ENCODE data around the gene DGKE. TPM values are rescaled to one million over a fixed set of nuclear protein-coding genes. Genes with fewer than 3 reads are reported as not detected.

The DGKE gene
- total RNA-seq, 2 donors from 2014 or later, result 29.8 to 30.0 TPM

DNA sequence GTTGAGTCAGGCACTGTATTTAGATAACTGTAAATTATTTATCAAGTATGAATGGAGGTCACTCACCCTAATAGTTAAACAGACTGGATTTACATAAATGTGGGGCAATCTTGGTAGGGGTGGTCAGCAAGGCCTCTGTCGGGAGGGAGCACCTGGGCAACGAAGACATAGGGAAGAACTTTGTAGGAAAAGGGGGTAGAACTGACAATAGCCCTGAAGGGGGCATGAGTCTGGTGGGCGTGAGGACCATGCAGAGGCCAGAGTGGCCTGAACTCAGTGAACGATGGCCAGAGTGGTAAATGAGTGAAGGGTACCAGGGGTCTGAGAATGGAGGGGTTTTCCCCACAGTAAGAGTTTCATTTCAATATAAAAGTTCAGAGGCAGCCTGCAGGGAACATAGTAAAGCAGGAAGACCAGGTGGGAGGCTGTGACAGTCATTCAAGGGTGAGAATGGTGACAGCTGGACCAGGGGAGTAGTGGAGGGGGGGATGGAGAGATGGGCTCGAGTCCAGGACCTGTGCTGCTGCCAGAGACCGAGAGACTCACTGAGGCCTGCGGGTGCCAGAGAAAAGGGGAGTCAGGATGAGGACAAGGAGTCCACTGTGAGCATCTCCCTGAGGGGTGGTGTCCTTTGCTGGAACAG lies 3.1 kb upstream of the DGKE start:
- DNase-seq (ENCODE audit: low spot score in 2 of 2), result no peak
- H3K36me3 Mint-ChIP-seq, result peaks cover 13 to 25% of the 10 kb centered on the region in 2 donors
- peak overlapping the region in 1 of 2 donors; percentile 31 for H3K27ac Mint-ChIP-seq
- no peaks in the 10 kb centered on the region for H3K9me3 Mint-ChIP-seq
- ATAC-seq, result no peak

DNA sequence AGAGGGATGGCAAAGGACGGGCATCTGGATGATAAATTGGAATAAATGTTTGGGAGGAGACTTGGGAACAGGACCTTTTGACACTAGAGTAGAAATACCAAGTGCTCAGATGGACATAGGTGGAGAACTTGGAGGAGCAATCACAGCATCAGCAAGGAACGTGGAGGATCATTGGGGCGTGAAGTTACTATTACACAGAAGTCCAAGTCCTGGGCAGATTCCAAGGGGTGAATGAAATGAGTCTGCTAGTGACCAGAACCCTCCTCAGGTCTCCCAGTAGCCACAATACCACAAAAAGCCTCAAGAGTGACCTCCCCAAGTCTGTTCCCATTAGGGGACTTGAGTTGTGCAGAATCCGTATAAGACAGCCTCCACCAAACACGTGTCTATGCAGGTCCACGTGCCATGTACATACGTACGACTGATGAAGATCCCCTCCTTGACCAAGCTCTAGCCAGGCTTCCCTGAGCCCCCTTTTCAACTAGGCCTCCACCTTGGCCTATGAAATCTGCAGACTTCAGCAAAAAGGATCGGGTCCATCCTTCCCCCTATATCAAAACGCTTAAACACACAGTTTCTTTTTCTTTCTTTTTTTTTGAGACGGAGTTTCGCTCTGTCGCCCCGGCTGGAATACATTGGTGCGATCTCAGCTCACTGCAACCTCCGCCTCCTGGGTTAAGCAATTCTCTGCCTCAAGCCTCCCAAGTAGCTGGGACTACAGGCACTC lies 2.4 kb upstream of the DGKE start:
- Mint-ChIP-seq H3K9me3 (no peaks in the 10 kb centered on the region), H3K27ac (peak overlapping the region in 1 of 2 donors; percentile 31), H3K36me3 (peaks cover 16 to 28% of the 10 kb centered on the region in 2 donors)
- ATAC-seq, result no peak
- no peak for DNase-seq (ENCODE audit: low spot score in 2 of 2)

DNA sequence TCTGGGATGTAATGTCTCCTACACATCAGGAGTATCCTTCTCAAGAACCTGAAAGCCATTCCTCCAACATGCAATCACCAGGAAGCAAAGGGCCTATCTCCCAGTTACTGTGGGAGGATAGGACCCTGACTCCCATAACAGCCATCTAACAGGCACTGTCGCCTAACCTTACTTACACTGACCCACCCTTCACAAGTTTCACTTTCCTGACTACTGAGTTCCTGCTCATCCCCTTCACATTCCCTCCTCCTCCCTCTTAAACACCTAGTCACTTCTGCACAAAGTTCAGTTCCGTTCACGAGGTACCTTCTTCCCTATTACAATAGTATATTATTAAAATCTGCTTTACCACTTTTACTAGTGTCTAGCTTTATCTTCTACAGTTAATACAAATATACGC lies 1.5 kb upstream of the DGKE start:
- DNase-seq (ENCODE audit: low spot score in 2 of 2) (no peak), ATAC-seq (no peak)
- peak overlapping the region in 1 of 2 donors; percentile 83 for H3K27ac Mint-ChIP-seq
- H3K36me3 Mint-ChIP-seq, result peaks cover 22 to 37% of the 10 kb centered on the region in 2 donors
- no peaks in the 10 kb centered on the region for H3K9me3 Mint-ChIP-seq

DNA sequence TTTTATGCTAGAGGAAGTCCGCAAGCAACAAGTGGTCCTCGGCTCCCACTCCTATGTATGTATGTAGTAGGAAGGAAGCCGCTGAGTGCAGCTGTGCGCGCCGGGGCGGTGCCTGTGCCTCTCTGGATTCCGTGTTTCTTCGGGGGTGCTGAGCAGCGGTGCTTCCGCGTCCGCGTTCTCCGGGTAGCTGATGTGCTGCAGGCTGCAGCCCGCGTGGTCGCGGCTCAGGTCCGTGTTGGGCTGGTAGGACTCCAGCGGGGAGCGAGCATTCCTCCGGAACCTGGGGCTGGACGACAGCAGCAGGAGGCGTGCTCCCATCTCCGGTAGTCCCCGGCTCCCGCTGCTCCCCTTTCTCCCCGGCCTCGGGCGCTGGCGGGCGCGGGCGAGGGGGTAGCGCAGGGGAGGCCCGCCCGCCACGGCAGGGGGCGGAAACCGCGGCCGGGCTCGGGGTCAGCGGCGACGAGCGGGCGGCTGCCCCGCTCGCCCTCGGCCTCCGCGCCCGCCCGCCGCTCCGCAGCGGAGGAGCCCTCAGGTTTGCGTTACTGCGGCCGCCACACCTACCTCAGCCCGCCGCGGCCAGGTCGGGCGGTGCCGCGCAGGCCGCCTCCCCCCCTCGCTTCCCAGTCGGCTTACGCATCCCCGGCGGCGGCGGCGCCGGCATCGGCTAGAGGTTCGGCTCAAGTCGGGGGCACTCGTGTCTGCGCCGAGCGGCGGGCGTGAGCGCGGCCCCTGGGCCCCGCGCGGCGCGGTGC lies 718 bp upstream of the DGKE start:
- DNase-seq (ENCODE audit: low spot score in 2 of 2), result peak; percentile 61 to 80
- peaks cover 24 to 38% of the 10 kb centered on the region in 2 donors for H3K36me3 Mint-ChIP-seq
- ATAC-seq, result peak; percentile 61 to 72
- no peaks in the 10 kb centered on the region for H3K9me3 Mint-ChIP-seq
- H3K27ac Mint-ChIP-seq, result peak overlapping the region; percentile 83 to 92

DNA sequence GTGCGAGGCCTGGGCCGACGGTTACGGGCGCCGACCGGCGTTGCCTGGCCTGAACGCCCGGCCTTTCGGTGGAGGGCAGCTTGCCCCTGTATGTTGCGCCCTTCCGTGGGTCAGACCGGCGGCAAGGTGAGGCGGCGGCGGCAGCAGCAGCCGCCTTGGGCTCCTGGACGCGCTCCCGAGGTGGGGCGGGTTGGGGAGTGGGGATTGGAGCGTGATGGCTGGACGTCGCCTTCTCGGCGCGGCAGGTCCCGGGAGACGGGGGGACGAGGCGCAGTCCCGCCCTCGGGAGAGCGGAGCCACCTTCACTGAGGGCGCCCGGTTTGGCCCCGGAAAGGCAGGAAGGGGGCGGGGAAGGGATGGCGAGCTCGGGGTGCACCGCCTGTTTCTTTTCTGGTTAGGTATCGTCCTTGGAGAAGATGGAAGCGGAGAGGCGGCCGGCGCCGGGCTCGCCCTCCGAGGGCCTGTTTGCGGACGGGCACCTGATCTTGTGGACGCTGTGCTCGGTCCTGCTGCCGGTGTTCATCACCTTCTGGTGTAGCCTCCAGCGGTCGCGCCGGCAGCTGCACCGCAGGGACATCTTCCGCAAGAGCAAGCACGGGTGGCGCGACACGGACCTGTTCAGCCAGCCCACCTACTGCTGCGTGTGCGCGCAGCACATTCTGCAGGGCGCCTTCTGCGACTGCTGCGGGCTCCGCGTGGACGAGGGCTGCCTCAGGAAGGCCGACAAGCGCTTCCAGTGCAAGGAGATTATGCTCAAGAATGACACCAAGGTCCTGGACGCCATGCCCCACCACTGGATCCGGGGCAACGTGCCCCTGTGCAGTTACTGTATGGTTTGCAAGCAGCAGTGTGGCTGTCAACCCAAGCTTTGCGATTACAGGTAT lies 671 bp downstream of the DGKE start:
- peak; percentile 72 to 78 for DNase-seq (ENCODE audit: low spot score in 2 of 2)
- Mint-ChIP-seq H3K27ac (peak overlapping the region; percentile 83 to 94), H3K36me3 (peaks cover 25 to 38% of the 10 kb centered on the region in 2 donors), H3K9me3 (no peaks in the 10 kb centered on the region)
- peak; percentile 37 to 42 for ATAC-seq

DNA sequence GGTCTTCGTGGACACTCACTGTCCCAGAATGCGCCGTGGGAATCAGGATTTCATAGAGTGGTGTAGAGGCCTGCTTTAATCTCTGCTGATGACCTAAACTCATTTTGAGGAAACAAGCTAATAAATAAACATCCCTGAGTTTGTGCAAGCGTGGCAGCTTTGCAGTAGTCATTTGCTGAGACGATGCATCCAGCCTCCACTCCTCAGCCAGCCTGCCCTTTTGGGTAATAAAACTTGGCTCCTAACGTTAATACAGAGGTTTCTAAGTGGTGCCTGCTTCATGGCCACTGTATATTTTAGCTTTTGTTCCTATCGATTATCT lies 1.3 kb downstream of the DGKE start:
- no peaks in the 10 kb centered on the region for H3K9me3 Mint-ChIP-seq
- peak overlapping the region; percentile 83 to 94 for H3K27ac Mint-ChIP-seq
- peaks cover 25 to 40% of the 10 kb centered on the region in 2 donors for H3K36me3 Mint-ChIP-seq
- DNase-seq (ENCODE audit: low spot score in 2 of 2) (no peak), ATAC-seq (no peak)

DNA sequence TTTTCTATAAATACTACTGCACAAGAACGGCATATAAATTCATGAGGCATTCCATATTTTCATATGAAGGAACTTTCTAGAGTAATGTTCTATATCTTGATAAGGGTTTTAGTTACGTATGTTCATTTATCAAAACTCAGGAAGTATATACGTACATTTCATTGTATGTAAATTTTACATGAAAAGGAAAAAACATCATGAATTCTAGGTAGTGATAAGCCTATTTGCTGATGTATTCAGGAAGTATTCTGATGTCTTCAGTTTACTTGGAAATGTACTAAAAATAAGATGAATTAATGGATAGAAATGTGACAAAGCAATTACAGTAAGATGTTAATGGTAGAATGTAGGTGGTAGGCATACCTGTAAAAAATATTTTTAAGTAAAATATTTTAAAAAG lies 4.7 kb downstream of the DGKE start:
- Mint-ChIP-seq H3K27ac (no peak overlapping the region), H3K9me3 (no peaks in the 10 kb centered on the region), H3K36me3 (peaks cover 21 to 31% of the 10 kb centered on the region in 2 donors)
- no peak for ATAC-seq
- no peak for DNase-seq (ENCODE audit: low spot score in 2 of 2)

DNA sequence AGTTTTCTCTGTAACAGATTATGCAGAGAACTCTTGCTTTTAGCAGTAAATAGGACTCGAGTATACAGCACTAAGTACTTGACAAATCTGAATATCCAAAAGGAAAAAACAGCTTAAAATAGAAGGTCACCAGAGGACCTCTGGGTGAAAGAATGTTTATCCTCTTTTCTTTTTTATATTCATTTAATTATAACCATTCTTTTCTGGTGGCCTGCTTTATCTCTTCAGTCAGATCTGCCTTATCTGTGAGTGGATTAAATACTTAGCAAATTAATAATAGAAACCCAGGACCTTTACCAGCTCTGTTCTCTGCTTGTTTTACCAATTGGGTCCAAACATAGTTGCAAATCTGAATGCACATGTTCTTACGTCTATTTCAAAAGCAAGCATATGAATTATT lies 8.6 kb downstream of the DGKE start:
- peaks cover 4 to 13% of the 10 kb centered on the region in 2 donors for H3K36me3 Mint-ChIP-seq
- ATAC-seq (no peak), DNase-seq (ENCODE audit: low spot score in 2 of 2) (no peak)
- no peaks in the 10 kb centered on the region for H3K9me3 Mint-ChIP-seq
- no peak overlapping the region for H3K27ac Mint-ChIP-seq

DNA sequence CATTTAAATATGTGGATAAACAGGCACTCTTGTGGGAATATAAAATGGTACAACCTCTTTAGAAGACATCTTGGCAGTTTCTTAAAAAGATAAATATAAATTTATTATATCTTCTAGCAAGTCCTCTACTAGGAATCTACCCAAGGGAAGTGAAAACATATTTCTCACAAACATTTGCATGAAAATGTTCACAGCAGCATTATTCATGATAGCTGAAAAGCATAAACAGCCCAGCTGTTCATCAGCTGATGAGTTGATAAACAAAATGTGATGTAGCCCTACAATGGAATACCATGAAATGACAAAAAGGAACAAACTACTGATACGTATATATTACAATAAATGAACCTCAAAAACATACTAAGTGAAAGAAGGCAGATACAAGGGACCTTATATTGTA lies 12.0 kb downstream of the DGKE start:
- H3K27ac Mint-ChIP-seq, result no peak overlapping the region
- peaks cover under 1 to 14% of the 10 kb centered on the region in 2 donors for H3K36me3 Mint-ChIP-seq
- no peaks in the 10 kb centered on the region for H3K9me3 Mint-ChIP-seq
- DNase-seq (ENCODE audit: low spot score in 2 of 2), result no peak
- no peak for ATAC-seq

DNA sequence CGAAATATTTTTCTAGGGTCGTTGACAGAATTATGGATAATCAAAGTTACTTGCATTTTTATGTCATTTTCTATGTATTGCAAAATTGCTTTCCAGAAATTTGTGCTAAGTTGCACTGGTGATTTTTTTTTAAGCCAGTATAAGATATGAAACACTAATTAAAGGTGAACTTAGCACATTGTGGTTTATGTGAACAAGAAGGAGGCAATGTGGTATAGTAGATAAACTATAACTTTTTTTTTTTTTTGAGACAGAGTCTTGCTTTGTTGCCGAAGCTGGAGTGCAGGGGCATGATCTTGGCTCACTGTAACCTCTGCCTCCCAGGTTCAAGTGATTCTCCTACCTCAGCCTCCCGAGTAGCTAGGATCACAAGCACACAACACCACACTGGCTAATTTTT lies 13.2 kb downstream of the DGKE start:
- Mint-ChIP-seq H3K27ac (no peak overlapping the region), H3K9me3 (no peaks in the 10 kb centered on the region), H3K36me3 (peaks cover 8 to 14% of the 10 kb centered on the region in 2 donors)
- DNase-seq (ENCODE audit: low spot score in 2 of 2), result no peak
- ATAC-seq, result no peak

DNA sequence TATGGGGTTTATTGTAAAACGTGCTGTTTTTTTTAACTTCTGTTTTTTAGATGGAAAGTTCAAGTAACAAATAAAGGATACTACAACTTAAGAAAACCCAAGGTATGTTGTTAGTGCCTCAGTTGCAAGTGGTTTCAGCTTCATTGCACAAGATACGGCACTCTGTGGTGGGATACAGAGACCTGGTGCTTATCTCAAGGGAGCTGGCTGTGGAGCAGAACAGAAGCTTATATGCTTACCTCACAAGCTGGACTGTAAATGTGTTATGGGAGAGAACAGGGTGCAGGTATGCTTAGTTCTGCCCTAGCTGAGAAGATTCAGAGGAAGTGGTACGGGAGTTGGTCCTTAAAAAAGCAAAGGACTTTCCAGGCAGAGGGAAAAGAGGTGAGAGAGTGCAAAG lies 15.2 kb downstream of the DGKE start:
- Mint-ChIP-seq H3K36me3 (peaks cover 8 to 10% of the 10 kb centered on the region in 2 donors), H3K9me3 (no peaks in the 10 kb centered on the region), H3K27ac (no peak overlapping the region)
- no peak for DNase-seq (ENCODE audit: low spot score in 2 of 2)
- no peak for ATAC-seq

DNA sequence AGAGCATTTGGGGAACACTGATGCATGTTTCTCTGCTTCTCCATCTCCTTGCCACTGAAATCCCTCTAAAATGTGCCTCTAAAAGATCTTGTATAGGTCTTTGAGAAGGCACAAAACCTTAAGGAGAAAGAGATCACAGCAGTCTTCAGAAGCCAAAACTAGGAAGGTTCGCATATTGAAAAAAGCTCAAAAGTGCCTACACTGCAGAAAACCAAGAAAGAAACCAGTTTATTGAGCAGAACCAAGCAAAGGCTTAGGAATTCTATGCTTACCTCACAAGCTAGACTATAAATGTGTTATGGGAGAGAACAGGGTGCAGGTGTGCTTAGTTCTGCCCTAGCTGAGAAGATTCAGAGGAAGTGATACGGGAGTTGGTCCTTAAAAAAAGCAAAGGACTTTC lies 16.6 kb downstream of the DGKE start:
- ATAC-seq, result no peak
- Mint-ChIP-seq H3K27ac (no peak overlapping the region), H3K9me3 (no peaks in the 10 kb centered on the region), H3K36me3 (peaks cover 8 to 9% of the 10 kb centered on the region in 2 donors)
- no peak for DNase-seq (ENCODE audit: low spot score in 2 of 2)

DNA sequence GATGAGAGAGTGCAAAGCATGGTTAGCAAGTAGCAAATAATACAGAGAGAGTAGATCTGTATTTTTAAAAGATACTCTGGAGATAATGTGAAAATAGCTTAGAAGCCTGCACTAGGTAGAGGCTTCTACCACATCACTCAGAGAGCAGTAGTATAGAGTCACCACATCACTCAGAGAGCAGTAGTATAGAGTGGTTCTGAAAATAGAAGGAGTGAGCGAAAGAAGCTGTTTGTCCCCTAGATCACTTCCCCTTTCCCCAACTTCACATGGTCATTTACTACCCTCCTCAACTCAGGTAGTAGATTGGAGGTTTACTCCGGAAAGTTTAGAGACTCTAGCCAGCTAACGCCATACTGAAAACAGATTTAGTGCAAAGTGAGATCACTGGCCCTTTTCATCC lies 17.1 kb downstream of the DGKE start:
- peaks cover 8 to 9% of the 10 kb centered on the region in 2 donors for H3K36me3 Mint-ChIP-seq

DNA sequence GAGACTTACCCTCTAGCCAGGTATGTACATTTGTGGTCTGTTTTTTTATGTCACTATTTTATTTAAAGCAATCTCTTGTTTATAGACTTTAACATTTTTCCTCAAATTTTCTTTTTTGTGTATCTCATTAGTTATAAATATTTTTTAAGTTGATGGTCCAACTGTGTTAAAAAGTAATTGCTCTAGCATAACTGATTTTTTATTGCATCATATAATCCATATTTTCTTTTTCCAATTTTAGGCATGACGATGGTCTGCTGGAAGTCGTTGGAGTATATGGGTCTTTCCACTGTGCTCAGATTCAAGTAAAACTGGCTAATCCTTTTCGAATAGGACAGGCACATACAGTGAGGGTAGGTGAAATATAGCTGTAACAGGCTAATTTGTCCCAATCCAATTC lies 27.9 kb downstream of the DGKE start:
- H3K36me3 Mint-ChIP-seq, result no peaks in the 10 kb centered on the region
- H3K27ac Mint-ChIP-seq, result no peak overlapping the region
- no peaks in the 10 kb centered on the region for H3K9me3 Mint-ChIP-seq
- ATAC-seq (no peak), DNase-seq (ENCODE audit: low spot score in 2 of 2) (no peak)

More for the DNA sequence above, 17.1 kb downstream of the DGKE start:
- ATAC-seq (peak in 1 of 2 donors; percentile 26), DNase-seq (ENCODE audit: low spot score in 2 of 2) (no peak)
- Mint-ChIP-seq H3K27ac (no peak overlapping the region), H3K9me3 (no peaks in the 10 kb centered on the region)

DNA sequence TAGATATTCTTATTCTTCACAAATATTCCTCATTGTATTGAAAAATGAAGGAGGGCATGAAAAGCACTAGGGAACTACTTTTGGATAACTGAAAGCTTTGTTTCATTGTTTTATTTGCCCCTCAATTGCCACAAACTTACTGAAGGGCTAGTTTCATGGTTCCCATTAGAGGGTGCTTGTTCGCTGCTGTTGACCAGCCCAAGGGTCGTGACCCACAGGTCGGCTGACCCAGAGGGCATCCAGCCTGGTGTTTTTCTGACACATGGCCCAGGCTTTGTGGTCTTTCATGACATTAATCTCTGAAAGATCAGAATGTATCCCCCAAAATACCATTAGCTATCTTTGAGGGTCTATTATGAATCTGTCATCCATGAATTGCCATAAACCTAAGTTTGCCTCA lies 30.0 kb downstream of the DGKE start:
- no peak for DNase-seq (ENCODE audit: low spot score in 2 of 2)
- H3K9me3 Mint-ChIP-seq, result no peaks in the 10 kb centered on the region
- H3K27ac Mint-ChIP-seq, result no peak overlapping the region
- no peaks in the 10 kb centered on the region for H3K36me3 Mint-ChIP-seq
- no peak for ATAC-seq

DNA sequence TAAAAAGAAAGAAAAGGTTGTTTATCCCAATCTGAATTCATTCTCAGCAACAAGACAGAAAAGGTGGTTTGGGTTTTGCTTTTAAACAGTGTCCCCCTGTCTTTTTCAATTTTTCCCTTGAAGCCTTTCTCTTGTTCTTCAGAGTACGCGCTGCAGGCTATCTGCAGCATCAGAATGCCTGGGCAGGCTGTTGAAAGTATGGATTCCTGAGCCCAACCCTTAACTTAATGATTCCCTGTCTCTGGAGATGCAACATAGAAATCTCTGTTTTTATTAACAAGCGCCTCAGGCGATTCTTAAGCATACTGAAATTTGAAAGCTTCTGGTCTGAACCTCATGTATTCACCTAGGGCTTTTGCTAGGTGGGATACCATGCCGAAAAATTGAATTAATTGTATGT lies 32.1 kb downstream of the DGKE start:
- Mint-ChIP-seq H3K36me3 (peaks cover 0 to 6% of the 10 kb centered on the region in 2 donors), H3K27ac (no peak overlapping the region), H3K9me3 (no peaks in the 10 kb centered on the region)
- ATAC-seq, result no peak
- no peak for DNase-seq (ENCODE audit: low spot score in 2 of 2)
